Left colon (tissue), 2 donors: Measurements from ENCODE around the gene CA5A. TPM values are rescaled to one million over a fixed set of nuclear protein-coding genes. Genes with fewer than 3 reads are reported as not detected.
"Not testable (repeated sequence)": the region's sequence is repeated elsewhere in the genome, so short reads cannot be mapped to it uniquely, and the experiment has no call there.

ENCODE experiments used
- ATAC-seq: fragments of 200-7000 bp; cut with Tn5 transposase; one replicate; pipeline ENCODE4 v1.9.1; 2020; ENCODE audit warnings: mild to moderate bottlenecking, moderate library complexity
- DNase-seq, 2 donors: peaks; one replicate each; pipeline ENCODE4 v3.0.0-alpha.2; 2020
- intact Hi-C, 2 donors: fragments of 100-400 bp; cut with DNase I in 1 of 2; cut with micrococcal nuclease in 1 of 2; formaldehyde crosslinking; loops; one replicate each; pipeline versions ENCODE4 v1.11.2 to v1.14.0; 2022; cut with DNase I, micrococcal nuclease
- total RNA-seq, 2 donors: library from RNA; stranded (reverse); fragmentation: NEBNext Ultra II Directional; extraction: Animal tissue kit (Norgen Biotek cat#: 25700); gene quantifications; one replicate each; pipeline ENCODE4 v1.2.1, GENCODE V29; 2021
- donor health status: DM: no; HTN: no; CAD: no.
- donor health status: DM: yes; HTN: yes; CAD: no.

The CA5A gene
- total RNA-seq, 2 donors from 2014 or later, result not detected

- intact Hi-C loops, result no loop called here
Measured at GRCh38 chr16:87951552-87952538, 15.5 kb upstream of the CA5A start.

GRCh38 chr16:87950765-87951551, 14.6 kb upstream of the CA5A start, which contains the start of gene BANP:
TSS of gene BANP (plus strand) at chr16:87951434. CDS start at chr16:87975116, 23,682 bp downstream.
- DNase-seq (peak; percentile 97 to 99), ATAC-seq (peak; percentile 85)
- intact Hi-C loops, result no loop called here

More at GRCh38 chr16:87951552-87952538, 15.5 kb upstream of the CA5A start:
- DNase-seq (peak in 1 of 2 donors; percentile 63), ATAC-seq (peak; percentile 3)

GRCh38 chr16:87949071-87949744, 12.9 kb upstream of the CA5A start:
- intact Hi-C loops, result no loop called here
- no peak for DNase-seq
- ATAC-seq, result no peak

- DNase-seq (no peak), ATAC-seq (no peak)
- intact Hi-C loops, result no loop called here
Measured at GRCh38 chr16:87948735-87949070, 12.4 kb upstream of the CA5A start.

GRCh38 chr16:87948119-87948545, 11.8 kb upstream of the CA5A start:
- intact Hi-C loops, result no loop called here
- ATAC-seq, result no peak
- no peak for DNase-seq

- ATAC-seq (no peak), DNase-seq (no peak)
- intact Hi-C loops, result no loop called here
Measured at GRCh38 chr16:87947356-87948118, 11.2 kb upstream of the CA5A start.

GRCh38 chr16:87946596-87947347, 10.4 kb upstream of the CA5A start:
- ATAC-seq (no peak), DNase-seq (no peak)
- intact Hi-C loops, result no loop called here

GRCh38 chr16:87945351-87946042, 9.2 kb upstream of the CA5A start:
- ATAC-seq (peak; percentile 75), DNase-seq (peak; percentile 71 to 85)
- intact Hi-C loops, result no loop called here

GRCh38 chr16:87942680-87943079, 6.4 kb upstream of the CA5A start:
- intact Hi-C loops, result no loop called here
- ATAC-seq (no peak), DNase-seq (no peak)

GRCh38 chr16:87939562-87940423, 3.5 kb upstream of the CA5A start:
- intact Hi-C loops, result no loop called here
- no peak for ATAC-seq
- DNase-seq, result no peak

GRCh38 chr16:87938412-87938949, 2.2 kb upstream of the CA5A start:
- ATAC-seq (no peak), DNase-seq (no peak)
- intact Hi-C loops, result no loop called here

GRCh38 chr16:87937231-87937542, 858 bp upstream of the CA5A start:
- ATAC-seq, intact Hi-C loops, DNase-seq: not testable (repeated sequence)

GRCh38 chr16:87936016-87936374, 334 bp downstream of the CA5A start:
- intact Hi-C loops, DNase-seq, ATAC-seq: not testable (repeated sequence)

GRCh38 chr16:87934752-87935425, 1.4 kb downstream of the CA5A start:
- intact Hi-C loops, ATAC-seq, DNase-seq: not testable (repeated sequence)

- DNase-seq (no peak), ATAC-seq (no peak)
- intact Hi-C loops, result no loop called here
Measured at GRCh38 chr16:87933140-87933495, 3.2 kb downstream of the CA5A start.
